Keratinocyte (primary cell): ENCODE measurements around the gene PAQR5. TPM values are rescaled to one million over a fixed set of nuclear protein-coding genes. Genes with fewer than 3 reads are reported as not detected.

Experiments
- DNase-seq: peaks from one replicate; pipeline ENCODE4 v3.0.0-alpha.2; 2011; ENCODE audit warnings: low read depth, missing footprints, low spot score
- FAIRE-seq: peaks from 2 replicates; lab custom pipeline; 2011; peaks lifted over from hg19 to GRCh38; lab: Jason Lieb, UNC
- H2AFZ ChIP-seq: 2 replicates; pipeline ENCODE4 v1.6.0; 2012; ENCODE audit warnings: low read length, control low read depth, inconsistent platforms; ENCODE audit not compliant: control insufficient read depth
- H3K27ac ChIP-seq: 2 replicates; pipeline ENCODE4 v1.5.1; 2011; ENCODE audit warnings: low read length; ENCODE audit not compliant: control insufficient read depth, insufficient read depth
- H3K27me3 ChIP-seq: 3 replicates; pipeline ENCODE4 v1.6.0; 2011; ENCODE audit warnings: low read length; ENCODE audit not compliant: control insufficient read depth, insufficient read depth; ENCODE audit errors: extremely low read depth
- H3K36me3 ChIP-seq, 2 experiments: 2 replicates in 1 of 2; 3 replicates in 1 of 2; pipeline ENCODE4 v1.5.1; 2011; ENCODE audit warnings: low read length in 2 of 2, mild to moderate bottlenecking in 1 of 2; ENCODE audit not compliant: control insufficient read depth in 2 of 2, insufficient read depth in 2 of 2; ENCODE audit errors: extremely low read depth in 1 of 2
- H3K4me1 ChIP-seq: 3 replicates; pipeline ENCODE4 v1.5.1; 2011; ENCODE audit warnings: low read length; ENCODE audit not compliant: control insufficient read depth, insufficient read depth; ENCODE audit errors: extremely low read depth
- H3K4me2 ChIP-seq: 3 replicates; pipeline ENCODE4 v1.6.0; 2011; ENCODE audit warnings: low read depth, low read length; ENCODE audit not compliant: control insufficient read depth, insufficient read depth; ENCODE audit errors: extremely low read depth
- H3K4me3 ChIP-seq, 3 experiments: fragments of 200-600 bp in 1 of 3; sonication (generic) in 1 of 3; 2 replicates in 2 of 3; 3 replicates in 1 of 3; pipeline ENCODE4 v1.5.1; 2011 to 2016; ENCODE audit warnings: low read length in 3 of 3, mild to moderate bottlenecking in 3 of 3, control low read depth in 2 of 3, inconsistent platforms in 1 of 3, low read depth in 1 of 3, mixed read lengths in 1 of 3, mixed run types in 1 of 3, moderate library complexity in 1 of 3; ENCODE audit not compliant: control insufficient read depth in 2 of 3, insufficient read depth in 2 of 3; ENCODE audit errors: extremely low read depth in 1 of 3
- H3K79me2 ChIP-seq: 2 replicates; pipeline ENCODE4 v1.6.0; 2012; ENCODE audit warnings: low read length; ENCODE audit not compliant: control insufficient read depth, insufficient read depth
- H3K9ac ChIP-seq: 3 replicates; pipeline ENCODE4 v1.6.0; 2011; ENCODE audit warnings: low read length; ENCODE audit not compliant: control insufficient read depth, insufficient read depth; ENCODE audit errors: extremely low read depth
- H3K9me1 ChIP-seq: 3 replicates; pipeline ENCODE4 v1.6.0; 2011; ENCODE audit warnings: low read length; ENCODE audit not compliant: control insufficient read depth, insufficient read depth; ENCODE audit errors: extremely low read depth
- H3K9me3 ChIP-seq: 2 replicates; pipeline ENCODE4 v1.5.1; 2012; ENCODE audit warnings: low read depth, low read length; ENCODE audit not compliant: control insufficient read depth
- H4K20me1 ChIP-seq: 3 replicates; pipeline ENCODE4 v1.6.0; 2011; ENCODE audit warnings: low read length; ENCODE audit not compliant: control insufficient read depth, insufficient read depth; ENCODE audit errors: extremely low read depth
- CTCF ChIP-seq, 3 experiments: IDR thresholded peaks in 1 of 3; conservative IDR thresholded peaks in 1 of 3; optimal IDR thresholded peaks in 1 of 3; 2 replicates in 2 of 3; 3 replicates in 1 of 3; pipeline versions ENCODE3 to v1.5.1; 2011; ENCODE audit warnings: low read length in 3 of 3, mild to moderate bottlenecking in 3 of 3, moderate library complexity in 2 of 3, control low read depth in 1 of 3, inconsistent platforms in 1 of 3; ENCODE audit not compliant: insufficient read depth in 2 of 3; ENCODE audit errors: extremely low read depth in 1 of 3
- EZH2 ChIP-seq: IDR thresholded peaks from one replicate; pipeline ENCODE4 v1.6.1; 2012; ENCODE audit warnings: inconsistent platforms, mild to moderate bottlenecking, low read length, moderate library complexity
- dilution Hi-C: fragments of 300-500 bp; cut with MboI; formaldehyde crosslinking; loops from one replicate; pipeline ENCODE4 v1.7.0; 2020; ENCODE audit warnings: low sequenced_read_pairs; ENCODE audit not compliant: extremely low pct_ligation_motif_present
- polyA plus RNA-seq, 5 experiments: library from polyadenylated mRNA; depleted of rRNA in 3 of 5; stranded (reverse) in 3 of 5; stranded (forward) in 1 of 5; unstranded in 1 of 5; fragments of >200 nt; gene quantifications; 1 replicate in 1 of 5; 2 replicates in 3 of 5; 3 replicates in 1 of 5; pipeline versions ENCODE4 v1.2.1 to v1.2.3, GENCODE V29; 2011 to 2012; ENCODE audit warnings: missing spikeins in 2 of 5, low read depth in 1 of 5, low replicate concordance in 1 of 5

Gene PAQR5
- polyA plus RNA-seq, 1 donor (not counting 4 experiments of a cell fraction or from before 2014, with no cell fraction given), result 0.30 TPM

GRCh38 chr15:69384626-69385598 lies 86.2 kb downstream of the PAQR5 start:
- Histone ChIP-seq H3K4me3 (no peak overlapping the region), H3K9me1 (peaks cover 3% of the 10 kb centered on the region), H3K36me3 (no peaks in the 10 kb centered on the region), H3K4me2 (no peak overlapping the region), H3K27ac (no peak overlapping the region), H3K9me3 (no peaks in the 10 kb centered on the region), H3K9ac (no peak overlapping the region), H3K27me3 (peaks cover 6% of the 10 kb centered on the region), H3K4me1 (peaks cover 12% of the 10 kb centered on the region), H2AFZ (no peak overlapping the region), H3K79me2 (no peaks in the 10 kb centered on the region), H4K20me1 (no peaks in the 10 kb centered on the region)
- dilution Hi-C loops, result no loop called here
- TF ChIP-seq EZH2, result no peak
- TF ChIP-seq CTCF (optimal IDR thresholded peaks at IDR 0.05 in 1 of 3, IDR thresholded peaks at IDR 0.05 in 1 of 3, conservative IDR thresholded peaks at IDR 0.05 in 1 of 3; ENCODE audit: extremely low read depth in 1 of 3, insufficient read depth in 2 of 3, low read length in 3 of 3), result no peak
- FAIRE-seq (no peak), DNase-seq (no peak)

GRCh38 chr15:69385831-69386230 lies 87.1 kb downstream of the PAQR5 start:
- Histone ChIP-seq H3K9ac (no peak overlapping the region), H3K79me2 (no peaks in the 10 kb centered on the region), H2AFZ (no peak overlapping the region), H3K4me1 (peaks cover 17% of the 10 kb centered on the region), H3K4me3 (no peak overlapping the region), H3K9me3 (no peaks in the 10 kb centered on the region), H3K4me2 (no peak overlapping the region), H3K9me1 (peaks cover 3% of the 10 kb centered on the region), H3K36me3 (no peaks in the 10 kb centered on the region), H4K20me1 (no peaks in the 10 kb centered on the region), H3K27ac (no peak overlapping the region), H3K27me3 (peaks cover 5% of the 10 kb centered on the region)
- TF ChIP-seq EZH2 (no peak), CTCF (optimal IDR thresholded peaks at IDR 0.05 in 1 of 3, IDR thresholded peaks at IDR 0.05 in 1 of 3, conservative IDR thresholded peaks at IDR 0.05 in 1 of 3; ENCODE audit: extremely low read depth in 1 of 3, insufficient read depth in 2 of 3, low read length in 3 of 3) (no peak)
- DNase-seq (no peak), FAIRE-seq (no peak)
- dilution Hi-C loops, result no loop called here
